ENCODE results near the gene INAFM2.

The INAFM2 gene

GRCh38 chr15:40343512-40343911 lies 20.0 kb downstream of the INAFM2 start:
- DNase-seq (ENCODE audit: low read depth in 3 of 3) = no peak

GRCh38 chr15:40344217-40344616 lies 20.7 kb downstream of the INAFM2 start:
- no peak for DNase-seq (ENCODE audit: low read depth in 3 of 3)

GRCh38 chr15:40344631-40345120 lies 21.2 kb downstream of the INAFM2 start:
- DNase-seq (ENCODE audit: low read depth in 3 of 3) = peak; percentile 44 to 67 (median 47)

- DNase-seq (ENCODE audit: low read depth in 3 of 3) = no peak
These were observed 21.9 kb downstream of the INAFM2 start for GRCh38 chr15:40345225-40345866.

GRCh38 chr15:40345867-40346578 lies 22.5 kb downstream of the INAFM2 start:
- DNase-seq (ENCODE audit: low read depth in 3 of 3) = no peak

- DNase-seq (ENCODE audit: low read depth in 3 of 3) = no peak
These were observed 23.4 kb downstream of the INAFM2 start for GRCh38 chr15:40346579-40347558.

- DNase-seq (ENCODE audit: low read depth in 3 of 3) = no peak
These were observed 24.3 kb downstream of the INAFM2 start for GRCh38 chr15:40347559-40348473.

- DNase-seq (ENCODE audit: low read depth in 3 of 3) = no peak
These were observed 25.0 kb downstream of the INAFM2 start for GRCh38 chr15:40348474-40348870.

- no peak for DNase-seq (ENCODE audit: low read depth in 3 of 3)
These were observed 25.7 kb downstream of the INAFM2 start for GRCh38 chr15:40349163-40349562.

GRCh38 chr15:40352281-40352901 lies 28.9 kb downstream of the INAFM2 start:
- no peak for DNase-seq (ENCODE audit: low read depth in 3 of 3)

- no peak for DNase-seq (ENCODE audit: low read depth in 3 of 3)
These were observed 30.2 kb downstream of the INAFM2 start for GRCh38 chr15:40353697-40354096.

- DNase-seq (ENCODE audit: low read depth in 3 of 3) = no peak
These were observed 31.1 kb downstream of the INAFM2 start for GRCh38 chr15:40354408-40355171.

- DNase-seq (ENCODE audit: low read depth in 3 of 3) = no peak
These were observed 32.6 kb downstream of the INAFM2 start for GRCh38 chr15:40355976-40356585.

- no peak for DNase-seq (ENCODE audit: low read depth in 3 of 3)
These were observed 33.8 kb downstream of the INAFM2 start for GRCh38 chr15:40357246-40357645.

- peak; percentile 80 to 86 (median 84) for DNase-seq (ENCODE audit: low read depth in 3 of 3)
These were observed 34.4 kb downstream of the INAFM2 start, which contains the start of gene DISP2 for GRCh38 chr15:40357723-40358470. TSS of gene DISP2 (plus strand) at chr15:40358219. CDS start at chr15:40358322, 103 bp downstream.

GRCh38 chr15:40358471-40359353 lies 35.2 kb downstream of the INAFM2 start:
- DNase-seq (ENCODE audit: low read depth in 3 of 3) = no peak

- DNase-seq (ENCODE audit: low read depth in 3 of 3) = no peak
These were observed 36.5 kb downstream of the INAFM2 start for GRCh38 chr15:40360015-40360414.

Data from stimulated activated CD4-positive, alpha-beta T cell treated with anti-CD3 and anti-CD28 coated beads, TNF-alpha, amount 100 ng/mL, for 48 hours (primary cell).